ENCODE measurements around the gene SLX4.
"Not testable (repeated sequence)": the region's sequence is repeated elsewhere in the genome, so short reads cannot be mapped to it uniquely, and the experiment has no call there.

The SLX4 gene

DNA sequence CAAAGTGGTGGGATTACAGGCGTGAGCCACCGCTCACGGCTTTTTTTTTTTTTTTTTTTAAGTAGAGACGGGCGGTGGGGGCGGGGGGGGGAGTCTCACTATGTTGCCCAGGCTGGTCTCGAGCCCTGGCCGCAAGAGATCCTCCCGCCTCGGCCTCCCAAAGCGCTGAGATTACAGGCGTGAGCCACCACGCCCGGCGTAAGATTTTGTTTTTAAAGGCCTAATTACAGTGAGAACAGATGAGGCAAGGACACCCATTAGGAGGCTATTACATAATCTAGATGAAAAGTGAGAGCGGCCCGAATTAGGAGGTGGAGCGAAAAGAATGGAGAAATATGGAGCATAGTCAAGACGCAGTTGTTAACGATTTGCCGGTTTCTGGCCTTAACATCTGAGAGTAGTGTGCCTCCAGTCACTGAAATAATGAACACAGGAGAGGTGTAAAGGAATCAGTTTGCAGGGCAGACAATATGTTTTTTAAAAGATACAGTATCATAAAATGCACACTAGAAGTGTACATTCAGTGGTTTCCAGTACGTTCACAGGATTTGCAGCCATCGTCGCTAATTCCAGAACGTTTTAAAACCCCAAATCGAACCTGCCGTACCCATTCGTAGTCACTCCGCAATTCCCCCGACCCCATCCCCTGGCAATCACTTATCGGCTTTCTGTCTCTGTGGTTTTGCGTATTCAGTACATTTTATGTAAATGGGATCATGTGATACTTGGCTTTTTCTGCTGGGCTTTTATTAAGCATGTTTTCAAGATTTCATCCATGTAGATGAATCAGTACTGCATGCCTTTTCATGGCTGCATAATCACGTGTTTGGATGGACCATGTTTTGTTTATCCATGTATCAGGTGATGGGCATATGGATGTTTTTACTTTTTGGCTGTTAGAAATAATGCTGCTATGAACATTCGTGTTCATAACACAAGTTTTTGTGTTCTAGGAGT, 1.4 kb upstream of the SLX4 start:
- TF ChIP-seq, protein P1, sequence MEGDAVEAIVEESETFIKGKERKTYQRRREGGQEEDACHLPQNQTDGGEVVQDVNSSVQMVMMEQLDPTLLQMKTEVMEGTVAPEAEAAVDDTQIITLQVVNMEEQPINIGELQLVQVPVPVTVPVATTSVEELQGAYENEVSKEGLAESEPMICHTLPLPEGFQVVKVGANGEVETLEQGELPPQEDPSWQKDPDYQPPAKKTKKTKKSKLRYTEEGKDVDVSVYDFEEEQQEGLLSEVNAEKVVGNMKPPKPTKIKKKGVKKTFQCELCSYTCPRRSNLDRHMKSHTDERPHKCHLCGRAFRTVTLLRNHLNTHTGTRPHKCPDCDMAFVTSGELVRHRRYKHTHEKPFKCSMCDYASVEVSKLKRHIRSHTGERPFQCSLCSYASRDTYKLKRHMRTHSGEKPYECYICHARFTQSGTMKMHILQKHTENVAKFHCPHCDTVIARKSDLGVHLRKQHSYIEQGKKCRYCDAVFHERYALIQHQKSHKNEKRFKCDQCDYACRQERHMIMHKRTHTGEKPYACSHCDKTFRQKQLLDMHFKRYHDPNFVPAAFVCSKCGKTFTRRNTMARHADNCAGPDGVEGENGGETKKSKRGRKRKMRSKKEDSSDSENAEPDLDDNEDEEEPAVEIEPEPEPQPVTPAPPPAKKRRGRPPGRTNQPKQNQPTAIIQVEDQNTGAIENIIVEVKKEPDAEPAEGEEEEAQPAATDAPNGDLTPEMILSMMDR (IDR thresholded peaks at IDR 0.05; ENCODE audit: extremely low read depth, missing control alignments) = no peak
- DNase-seq (ENCODE audit: low spot score) = no peak

DNA sequence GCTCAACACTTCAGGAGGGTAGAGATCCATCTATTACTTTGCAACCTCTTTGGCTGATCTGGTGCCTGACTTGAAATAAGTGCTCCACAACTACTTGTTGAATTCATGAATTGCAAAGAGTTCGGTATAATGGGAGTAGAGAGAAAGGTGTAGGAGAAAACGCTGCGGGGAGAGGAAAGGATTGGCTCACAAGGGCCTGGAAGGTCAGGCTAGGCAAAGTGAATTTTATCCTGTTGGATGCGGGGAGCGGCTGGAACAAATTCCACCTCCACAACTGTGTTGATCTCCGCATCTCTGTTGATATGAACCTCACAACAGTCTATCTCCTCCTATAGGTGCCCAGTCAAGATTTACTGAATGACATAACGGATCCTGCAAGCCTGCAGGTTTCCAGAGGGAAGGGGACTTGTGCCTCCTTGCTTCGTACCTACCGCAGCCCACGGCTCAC, 684 bp downstream of the SLX4 start:
- TF ChIP-seq, protein P1 (IDR thresholded peaks at IDR 0.05; ENCODE audit: extremely low read depth, missing control alignments) = no peak
- peak; percentile 11 for DNase-seq (ENCODE audit: low spot score)

DNA sequence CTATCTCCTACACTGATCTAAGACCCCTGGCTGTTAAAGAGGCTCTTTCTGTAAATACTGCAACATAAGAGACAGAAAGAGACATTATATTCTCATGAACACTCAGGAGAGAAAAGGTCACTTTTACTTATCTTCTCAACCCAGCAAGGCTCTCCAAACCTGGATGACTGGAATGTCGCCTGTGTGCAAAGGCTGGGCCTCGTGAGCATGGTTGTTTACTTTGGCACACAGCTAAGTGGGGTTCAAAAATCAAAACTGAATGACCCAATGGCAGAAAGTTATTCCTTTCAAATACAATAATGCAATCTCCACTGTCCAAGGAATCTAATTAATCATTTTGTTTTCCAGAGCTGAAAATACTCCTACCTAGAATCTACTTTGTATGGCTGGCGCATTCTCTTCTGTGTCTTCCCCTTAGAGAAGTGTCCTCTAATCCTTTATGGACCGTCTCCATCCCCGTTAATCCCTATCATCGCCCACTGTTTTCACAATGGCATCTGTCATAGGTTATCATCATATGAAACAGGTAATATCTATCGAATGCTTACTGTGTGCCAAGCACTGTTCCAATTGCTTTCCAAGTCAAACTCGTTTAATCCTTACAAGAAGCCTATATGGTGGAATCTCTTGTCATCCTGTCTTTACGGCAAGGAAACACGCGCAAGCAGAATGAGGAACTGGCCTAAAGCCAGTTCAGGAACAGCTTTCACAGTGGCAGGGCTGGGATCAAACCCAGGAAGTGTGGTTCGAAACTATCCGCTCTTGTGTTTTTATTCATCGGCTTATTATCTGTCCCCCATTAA, 1.3 kb downstream of the SLX4 start:
- DNase-seq (ENCODE audit: low spot score) = no peak
- TF ChIP-seq, protein P1 (IDR thresholded peaks at IDR 0.05; ENCODE audit: extremely low read depth, missing control alignments) = no peak

DNA sequence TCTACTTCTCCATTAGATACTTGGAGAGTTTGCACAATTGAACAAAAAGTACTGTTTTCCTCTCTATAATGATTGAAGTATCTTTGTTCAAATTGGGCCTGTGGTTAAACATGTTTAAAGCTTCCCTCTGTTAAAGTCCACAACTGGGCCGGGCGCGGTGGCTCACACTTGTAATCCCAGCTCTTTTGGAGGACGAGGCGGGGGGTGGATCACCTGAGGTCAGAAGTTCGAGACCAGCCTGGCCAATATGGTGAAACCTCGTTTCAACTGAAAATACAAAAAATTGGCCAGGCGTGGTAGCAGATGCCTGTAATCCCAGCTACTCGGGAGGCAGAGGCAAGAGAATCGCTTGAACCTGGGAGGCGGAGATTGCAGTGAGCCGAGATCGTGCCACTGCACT, 2.4 kb downstream of the SLX4 start:
- not testable (repeated sequence) for DNase-seq (ENCODE audit: low spot score)

DNA sequence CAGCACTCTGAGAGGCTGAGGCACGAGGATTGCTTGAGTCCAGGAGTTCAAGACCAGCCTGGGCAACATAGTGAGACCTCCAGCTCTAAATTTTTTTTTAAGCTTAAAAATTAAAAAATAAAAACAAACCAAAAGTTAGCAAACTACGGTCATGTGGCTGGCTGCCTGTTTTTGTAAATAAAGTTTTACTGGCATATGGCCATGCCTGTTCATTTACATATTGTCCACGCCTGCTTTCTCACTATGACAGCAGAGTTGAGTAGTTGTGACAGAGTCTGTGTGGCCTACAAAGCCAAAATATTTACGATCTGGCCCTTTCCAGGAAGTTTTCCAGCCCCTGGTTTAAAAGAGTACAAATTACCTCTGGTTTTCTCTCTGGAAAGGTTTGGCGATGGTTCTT, 3.3 kb downstream of the SLX4 start:
- DNase-seq (ENCODE audit: low spot score) = no peak
- TF ChIP-seq, protein P1 (IDR thresholded peaks at IDR 0.05; ENCODE audit: extremely low read depth, missing control alignments) = no peak

DNA sequence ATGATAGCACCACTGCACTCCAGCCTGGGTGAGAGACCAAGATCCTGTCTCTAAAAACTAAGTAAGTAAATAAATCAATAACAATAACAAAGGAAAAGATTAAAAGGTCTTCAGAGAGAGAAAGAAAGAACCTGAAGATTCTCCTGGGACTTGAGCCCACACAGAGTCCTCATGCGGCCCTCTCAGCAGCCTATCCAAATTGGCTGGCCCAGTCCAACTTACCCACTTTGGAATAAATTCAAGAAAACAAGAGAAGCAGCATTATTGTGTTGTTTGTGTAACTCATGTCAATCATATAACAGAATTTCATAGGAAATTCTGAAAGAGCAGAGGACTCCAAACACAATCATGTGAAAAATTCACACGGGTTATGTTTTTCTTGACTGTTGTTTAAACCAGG, 3.8 kb downstream of the SLX4 start:
- no peak for DNase-seq (ENCODE audit: low spot score)
- TF ChIP-seq, protein P1 (IDR thresholded peaks at IDR 0.05; ENCODE audit: extremely low read depth, missing control alignments) = no peak

DNA sequence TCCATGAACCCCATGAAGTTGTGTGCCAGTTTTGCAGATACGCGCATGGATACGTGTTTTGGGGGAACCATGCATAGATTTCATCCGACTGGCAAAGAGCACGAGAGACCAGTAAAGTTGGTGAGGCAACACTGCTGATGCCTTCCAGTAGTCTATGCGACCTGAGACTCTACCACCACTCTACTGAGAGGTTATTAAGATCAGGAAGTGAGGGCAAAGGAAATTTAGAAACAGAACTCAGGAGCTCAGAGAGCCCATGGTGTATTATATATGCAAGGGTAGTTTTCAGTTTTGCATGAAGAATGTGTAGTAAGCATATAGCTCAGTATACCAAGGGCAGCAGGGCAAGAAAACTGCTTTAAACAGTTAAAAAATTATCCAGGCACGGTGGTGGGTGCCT, 4.2 kb downstream of the SLX4 start:
- no peak for DNase-seq (ENCODE audit: low spot score)
- TF ChIP-seq, protein P1 (IDR thresholded peaks at IDR 0.05; ENCODE audit: extremely low read depth, missing control alignments) = no peak

Measured in GM20000 (cell line).